ENCODE data around the gene GALNT2. TPM values are rescaled to one million over a fixed set of nuclear protein-coding genes. Genes with fewer than 3 reads are reported as not detected.
A peak's percentile ranks its signal among the peaks of the same experiment; 100 is the strongest.

The GALNT2 gene
- total and polyA plus RNA-seq, 9 donors, result 38.6 to 142 (median 83.7) TPM

DNA sequence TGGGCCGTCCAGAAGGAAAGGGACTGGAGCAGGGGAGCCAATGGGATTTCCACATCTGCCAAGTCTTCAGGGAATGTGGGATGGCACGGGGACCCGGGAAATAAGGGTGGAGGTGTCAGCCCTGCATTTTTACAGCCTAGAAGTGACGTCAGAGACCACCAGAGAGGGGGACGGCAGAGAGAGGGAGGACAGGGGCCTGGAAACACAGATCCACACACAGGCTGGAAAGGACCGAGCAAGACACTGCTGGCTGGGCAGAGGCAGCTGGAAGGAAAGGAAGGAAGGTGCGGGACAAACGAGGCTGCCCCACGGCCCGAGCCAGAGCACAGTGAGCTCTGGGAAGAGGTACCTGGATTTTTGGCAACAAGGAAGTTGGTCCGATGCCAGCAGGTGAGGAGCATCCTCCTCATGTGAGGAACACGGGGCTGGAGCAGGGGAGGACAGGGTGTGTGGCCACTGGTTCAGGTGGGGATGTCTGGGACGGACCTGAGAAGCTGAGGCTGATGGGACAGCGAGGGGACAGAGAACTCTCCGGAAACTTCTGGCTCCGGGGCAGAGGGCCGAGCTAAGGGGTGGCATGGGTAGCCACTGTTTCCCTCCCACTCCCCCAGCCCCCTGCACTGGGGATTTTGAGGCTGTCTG is 220.8 kb downstream of the GALNT2 start:
- Histone ChIP-seq H3K4me1 (ENCODE audit: insufficient read depth) (no peaks in the 10 kb centered on the region), H3K4me3 (no peak overlapping the region), H3K27me3 (no peaks in the 10 kb centered on the region), H3K36me3 (no peaks in the 10 kb centered on the region), H3K27ac (no peak overlapping the region), H3K9me3 (no peaks in the 10 kb centered on the region)
- no peak for TF ChIP-seq POLR2A (IDR thresholded peaks at IDR 0.05)
- no peak for TF ChIP-seq CTCF (IDR thresholded peaks at IDR 0.05)
- no peak for TF ChIP-seq EP300 (IDR thresholded peaks at IDR 0.05)
- intact Hi-C loops (cut with DNase I), result no loop called here
- WGBS, 3 donors, result 53 to 65% (median 57%) methylated on average over 17 of the region's 17 CpGs
- DNase-seq, result peak in 2 of 5 donors; percentile 26 to 30

GRCh38 chr1:230288641-230289349 is 221.8 kb downstream of the GALNT2 start:
- H3K9me3 ChIP-seq, result no peaks in the 10 kb centered on the region
- no peak overlapping the region for H3K27ac ChIP-seq
- WGBS, 3 donors, result 83 to 88% (median 86%) methylated on average over 14 of the region's 14 CpGs
- no peaks in the 10 kb centered on the region for H3K36me3 ChIP-seq
- H3K4me3 ChIP-seq, result no peak overlapping the region
- H3K4me1 ChIP-seq (ENCODE audit: insufficient read depth), result no peaks in the 10 kb centered on the region
- DNase-seq, result peak in 1 of 5 donors; percentile 10
- no peak for TF ChIP-seq CTCF (IDR thresholded peaks at IDR 0.05)
- TF ChIP-seq EP300 (IDR thresholded peaks at IDR 0.05), result no peak
- TF ChIP-seq POLR2A (IDR thresholded peaks at IDR 0.05), result no peak
- no peaks in the 10 kb centered on the region for H3K27me3 ChIP-seq
- intact Hi-C loops (cut with DNase I), result no loop called here

DNA sequence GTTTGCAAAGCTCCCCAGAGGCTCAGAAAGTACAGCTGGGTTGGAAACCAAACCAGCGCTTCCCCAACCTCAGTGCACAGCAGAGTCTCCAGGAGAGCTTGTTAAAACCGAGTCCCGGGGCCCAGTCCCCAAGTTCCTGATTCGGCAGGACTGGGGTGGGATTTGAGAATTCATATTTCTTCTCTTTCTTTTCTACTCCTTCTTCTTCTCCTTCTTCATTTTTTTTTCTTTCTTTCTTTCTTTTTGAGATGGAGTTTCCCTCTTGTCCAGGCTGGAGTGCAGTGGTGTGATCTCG is 222.3 kb downstream of the GALNT2 start:
- intact Hi-C loops (cut with DNase I), result no loop called here
- TF ChIP-seq EP300 (IDR thresholded peaks at IDR 0.05) (no peak), CTCF (IDR thresholded peaks at IDR 0.05) (no peak), POLR2A (IDR thresholded peaks at IDR 0.05) (no peak)
- H3K9me3 ChIP-seq, result no peaks in the 10 kb centered on the region
- no peak overlapping the region for H3K4me3 ChIP-seq
- no peak overlapping the region for H3K27ac ChIP-seq
- no peak for DNase-seq
- no peaks in the 10 kb centered on the region for H3K27me3 ChIP-seq
- no peaks in the 10 kb centered on the region for H3K4me1 ChIP-seq (ENCODE audit: insufficient read depth)
- no peaks in the 10 kb centered on the region for H3K36me3 ChIP-seq
- 89 to 94% (median 92%) methylated on average over 5 of the region's 5 CpGs for WGBS, 3 donors

GRCh38 chr1:230291731-230292620 is 224.9 kb downstream of the GALNT2 start:
- Histone ChIP-seq H3K27ac (no peak overlapping the region), H3K27me3 (no peaks in the 10 kb centered on the region), H3K9me3 (no peaks in the 10 kb centered on the region), H3K4me1 (ENCODE audit: insufficient read depth) (no peaks in the 10 kb centered on the region), H3K36me3 (no peaks in the 10 kb centered on the region), H3K4me3 (no peak overlapping the region)
- 67 to 76% (median 69%) methylated on average over 26 to 28 of the region's 28 CpGs for WGBS, 3 donors
- no peak for TF ChIP-seq CTCF (IDR thresholded peaks at IDR 0.05)
- TF ChIP-seq POLR2A (IDR thresholded peaks at IDR 0.05), result no peak
- TF ChIP-seq EP300 (IDR thresholded peaks at IDR 0.05), result no peak
- intact Hi-C loops (cut with DNase I), result no loop called here
- peak in 2 of 5 donors; percentile 13 to 15 for DNase-seq

Data from ovary (tissue), 9 donors.